SK-N-SH (cell line): Measurements from ENCODE around the gene CAMK4. TPM values are rescaled to one million over a fixed set of nuclear protein-coding genes. Genes with fewer than 3 reads are reported as not detected.

ENCODE experiments used
- CTCF ChIA-PET: fragments of 300-600, 350-600 bp; formaldehyde crosslinking; extraction: SDS; loops from one replicate; lab custom pipeline; 2021; lab: Yijun Ruan, JAX
- POLR2A ChIA-PET: fragments of 350-600 bp; sonication (Branson Sonifier 250); formaldehyde crosslinking; extraction: SDS; loops from one replicate; lab custom pipeline; 2020; ENCODE audit warnings: antibody characterized with exemption, inconsistent platforms; lab: Yijun Ruan, JAX
- DNase-seq: peaks from one replicate; pipeline ENCODE4 v3.0.0; 2012
- H2AFZ ChIP-seq: fragments of 200-600 bp; sonication (generic); 2 replicates; pipeline ENCODE4 v1.8.1; 2016; ENCODE audit warnings: antibody characterized with exemption, mild to moderate bottlenecking, low read depth
- H3F3A ChIP-seq: fragments of 200-600 bp; sonication (generic); replicated peaks from 2 replicates; pipeline ENCODE3; 2016; ENCODE audit warnings: antibody characterized with exemption, mild to moderate bottlenecking; ENCODE audit not compliant: insufficient read depth
- H3K27ac ChIP-seq, 2 experiments: fragments of 200-500 bp in 1 of 2; fragments of 200-600 bp in 1 of 2; sonication (Bioruptor generic) in 1 of 2; sonication (generic), shearing (Covaris generic) in 1 of 2; 2 replicates each; pipeline versions ENCODE4 v1.5.1 to v1.6.1; 2014 to 2016; ENCODE audit warnings: low read depth in 2 of 2, inconsistent platforms in 1 of 2, low read length in 1 of 2, mild to moderate bottlenecking in 1 of 2, mixed read lengths in 1 of 2
- H3K27me3 ChIP-seq: fragments of 200-600 bp; sonication (generic), shearing (Covaris generic); 2 replicates; pipeline ENCODE4 v1.6.1; 2016; ENCODE audit warnings: mixed run types; ENCODE audit not compliant: insufficient read depth
- H3K36me3 ChIP-seq, 2 experiments: fragments of 200-500 bp in 1 of 2; fragments of 200-600 bp in 1 of 2; sonication (Bioruptor generic) in 1 of 2; sonication (generic) in 1 of 2; replicated peaks in 1 of 2; 2 replicates each; pipeline versions ENCODE3 to v1.5.1; 2014 to 2016; ENCODE audit warnings: low read length in 1 of 2, mild to moderate bottlenecking in 1 of 2; ENCODE audit not compliant: insufficient read depth in 2 of 2, control insufficient read depth in 1 of 2
- H3K4me1 ChIP-seq, 2 experiments: fragments of 200-500 bp in 1 of 2; fragments of 200-600 bp in 1 of 2; sonication (Bioruptor generic) in 1 of 2; sonication (generic), shearing (Covaris generic) in 1 of 2; 2 replicates each; pipeline versions ENCODE4 v1.5.1 to v1.6.1; 2014 to 2016; ENCODE audit warnings: low read depth in 1 of 2, low read length in 1 of 2, mixed run types in 1 of 2; ENCODE audit not compliant: insufficient read depth in 2 of 2, control insufficient read depth in 1 of 2
- H3K4me2 ChIP-seq: fragments of 200-600 bp; sonication (generic), shearing (Covaris generic); 2 replicates; pipeline ENCODE4 v1.6.1; 2017; ENCODE audit warnings: mixed run types
- H3K4me3 ChIP-seq, 2 experiments: fragments of 200-500 bp in 1 of 2; fragments of 200-600 bp in 1 of 2; sonication (Bioruptor generic) in 1 of 2; sonication (generic), shearing (Covaris generic) in 1 of 2; 2 replicates each; pipeline versions ENCODE4 v1.5.1 to v1.8.1; 2014 to 2016; ENCODE audit warnings: low read depth in 2 of 2, inconsistent platforms in 1 of 2, low read length in 1 of 2, mild to moderate bottlenecking in 1 of 2, mixed read lengths in 1 of 2, moderate library complexity in 1 of 2
- H3K79me2 ChIP-seq: fragments of 200-600 bp; sonication (generic); 2 replicates; pipeline ENCODE4 v1.8.1; 2017; ENCODE audit warnings: mild to moderate bottlenecking; ENCODE audit not compliant: insufficient read depth
- H3K9ac ChIP-seq: fragments of 200-600 bp; sonication (generic); 2 replicates; pipeline ENCODE4 v1.6.1; 2017; ENCODE audit warnings: mixed run types
- H3K9me2 ChIP-seq: fragments of 200-600 bp; sonication (generic); 2 replicates; pipeline ENCODE4 v1.6.1; 2017; ENCODE audit warnings: mixed run types
- H3K9me3 ChIP-seq: fragments of 200-600 bp; sonication (generic); 2 replicates; pipeline ENCODE4 v1.6.1; 2017; ENCODE audit warnings: mixed run types, mild to moderate bottlenecking, moderate library complexity
- H4K20me1 ChIP-seq: fragments of 200-600 bp; sonication (generic); 2 replicates; pipeline ENCODE4 v1.6.1; 2017; ENCODE audit warnings: mild to moderate bottlenecking, mixed run types; ENCODE audit not compliant: insufficient read depth
- CHD2 ChIP-seq: fragments of 150-350 bp; IDR thresholded peaks from 2 replicates; pipeline ENCODE4 v1.6.1; 2018; ENCODE audit warnings: low read length; ENCODE audit not compliant: partially characterized antibody
- ELF1 ChIP-seq: IDR thresholded peaks from 2 replicates; pipeline ENCODE4 v1.4.0; 2012
- EP300 ChIP-seq, 2 experiments: IDR thresholded peaks; 2 replicates each; pipeline versions ENCODE4 v1.4.0 to v1.6.1; 2012; ENCODE audit warnings: borderline replicate concordance in 1 of 2, low read depth in 1 of 2, low read length in 1 of 2
- FOSL2 ChIP-seq: IDR thresholded peaks from 2 replicates; pipeline ENCODE4 v1.4.0; 2012; ENCODE audit warnings: low read depth, mild to moderate bottlenecking, moderate library complexity, borderline replicate concordance
- FOXJ3 ChIP-seq: sonication (generic); formaldehyde crosslinking; IDR thresholded peaks from 2 replicates; pipeline ENCODE4 v1.5.1; 2020; ENCODE audit warnings: mild to moderate bottlenecking, missing genetic modification reagents
- FOXM1 ChIP-seq: IDR thresholded peaks from 2 replicates; pipeline ENCODE4 v1.4.0; 2012; ENCODE audit warnings: low read depth, mild to moderate bottlenecking
- GATA2 ChIP-seq: sonication (generic); formaldehyde crosslinking; IDR thresholded peaks from 2 replicates; pipeline ENCODE4 v1.5.0; 2020; ENCODE audit warnings: mild to moderate bottlenecking, missing genetic modification reagents
- MEF2A ChIP-seq: IDR thresholded peaks from 2 replicates; pipeline ENCODE4 v1.4.0; 2012; ENCODE audit warnings: low read depth, borderline replicate concordance
- RCOR1 ChIP-seq: fragments of 150-350 bp; IDR thresholded peaks from 2 replicates; pipeline ENCODE4 v1.6.1; 2017; ENCODE audit warnings: antibody characterized with exemption, low read length
- RFX5 ChIP-seq: IDR thresholded peaks from 2 replicates; pipeline ENCODE4 v1.6.1; 2012; ENCODE audit warnings: mild to moderate bottlenecking, improper control_type of control experiment, low read length
- RXRA ChIP-seq: IDR thresholded peaks from 2 replicates; pipeline ENCODE4 v1.4.0; 2012; ENCODE audit warnings: low read depth, mild to moderate bottlenecking, borderline replicate concordance
- TCF12 ChIP-seq: IDR thresholded peaks from 2 replicates; pipeline ENCODE4 v1.4.0; 2012
- WGBS: methylation state at CpG from one replicate; pipeline ENCODE4 v1.1.6; 2017; ENCODE audit warnings: low lambda C conversion rate; 5-methylcytosine and 5-hydroxymethylcytosine counted together
- polyA plus RNA-seq, 3 experiments: library from polyadenylated mRNA; depleted of rRNA; stranded (reverse); fragments of >200 nt; gene quantifications; 2 replicates each; pipeline ENCODE4 v1.2.3, GENCODE V29; 2012
- TF ChIP-seq, protein P1 (sequence below): IDR thresholded peaks from 2 replicates; pipeline ENCODE4 v1.6.1; 2012; ENCODE audit warnings: mild to moderate bottlenecking, low read depth, low read length, moderate library complexity
- TF ChIP-seq, protein P2 (sequence below): IDR thresholded peaks from 2 replicates; pipeline ENCODE4 v1.4.0; 2012; ENCODE audit warnings: low read depth

The CAMK4 gene
- polyA plus RNA-seq, 1 of the 3 experiments (the other 2 are of a cell fraction): 4.1 TPM

DNA sequence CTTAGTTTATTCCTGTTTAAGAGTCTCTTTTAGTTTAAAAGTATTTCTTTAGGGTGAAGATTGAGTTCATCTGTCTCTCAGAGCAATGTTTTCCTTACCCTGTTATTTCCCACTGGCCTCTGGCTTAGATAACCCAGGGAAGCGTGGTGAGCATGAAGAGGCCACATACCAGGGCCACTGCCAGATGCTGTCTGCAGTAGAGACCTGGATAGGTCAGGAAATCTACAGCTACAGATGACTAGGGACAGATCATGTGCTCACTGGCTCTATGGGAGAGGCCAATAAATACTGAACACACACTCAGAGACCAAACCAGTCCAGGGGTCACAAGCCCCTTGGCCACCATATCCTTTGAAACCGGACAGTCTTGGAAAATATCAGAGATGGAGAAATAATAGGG, 136.0 kb downstream of the CAMK4 start:
- no peaks in the 10 kb centered on the region for H3K79me2 ChIP-seq
- no peak for DNase-seq
- peaks cover 0 to 6% of the 10 kb centered on the region in 2 experiments; a peak in 1 of 4 replicates for H3K4me1 ChIP-seq
- H3K27ac ChIP-seq: peak overlapping the region in 1 of 2 experiments; percentile 51; a peak in 2 of 4 replicates
- no peak overlapping the region for H3K4me2 ChIP-seq
- CTCF ChIA-PET: no interaction called here
- H3K9me2 ChIP-seq: no peaks in the 10 kb centered on the region
- no peak for TF ChIP-seq EP300 (IDR thresholded peaks at IDR 0.05; ENCODE audit: borderline replicate concordance in 1 of 2, low read depth in 1 of 2, low read length in 1 of 2)
- no peak for TF ChIP-seq RCOR1
- TF ChIP-seq RFX5: peak; percentile 70; the same call in 1 of the 2 replicates
- no peak for TF ChIP-seq FOSL2
- TF ChIP-seq RXRA: no peak
- no peak overlapping the region for H3K9ac ChIP-seq
- no peaks in the 10 kb centered on the region for H3K9me3 ChIP-seq
- no peaks in the 10 kb centered on the region for H4K20me1 ChIP-seq
- POLR2A ChIA-PET: no interaction called here
- H2AFZ ChIP-seq: no peak overlapping the region
- H3K4me3 ChIP-seq: no peak overlapping the region
- H3F3A ChIP-seq: no peaks in the 10 kb centered on the region
- 70% methylated on average over 2 of the region's 2 CpGs for WGBS
- H3K27me3 ChIP-seq: no peaks in the 10 kb centered on the region
- H3K36me3 ChIP-seq: no peaks in the 10 kb centered on the region

DNA sequence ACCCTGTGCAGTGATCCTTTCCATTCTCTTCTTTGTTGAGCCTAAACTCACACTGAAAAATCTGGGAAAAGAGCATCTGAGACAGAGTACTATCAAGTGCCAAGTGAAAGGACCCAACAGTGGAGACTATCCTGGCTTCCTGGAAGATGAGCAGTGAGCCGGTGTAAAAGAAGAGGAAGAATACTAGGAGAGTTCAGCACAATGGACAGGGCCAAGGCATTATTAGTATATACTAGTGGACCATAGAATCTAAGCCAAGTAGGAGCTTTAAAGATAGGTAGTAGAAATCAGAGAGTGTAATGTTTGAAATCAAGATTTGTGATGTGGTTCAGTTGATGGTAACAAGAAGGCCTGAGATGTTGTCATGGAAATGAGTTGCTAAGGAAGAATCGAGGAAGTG, 140.8 kb downstream of the CAMK4 start:
- no peak for TF ChIP-seq RCOR1
- TF ChIP-seq TCF12: no peak
- no peak for TF ChIP-seq MEF2A
- TF ChIP-seq, protein P1, sequence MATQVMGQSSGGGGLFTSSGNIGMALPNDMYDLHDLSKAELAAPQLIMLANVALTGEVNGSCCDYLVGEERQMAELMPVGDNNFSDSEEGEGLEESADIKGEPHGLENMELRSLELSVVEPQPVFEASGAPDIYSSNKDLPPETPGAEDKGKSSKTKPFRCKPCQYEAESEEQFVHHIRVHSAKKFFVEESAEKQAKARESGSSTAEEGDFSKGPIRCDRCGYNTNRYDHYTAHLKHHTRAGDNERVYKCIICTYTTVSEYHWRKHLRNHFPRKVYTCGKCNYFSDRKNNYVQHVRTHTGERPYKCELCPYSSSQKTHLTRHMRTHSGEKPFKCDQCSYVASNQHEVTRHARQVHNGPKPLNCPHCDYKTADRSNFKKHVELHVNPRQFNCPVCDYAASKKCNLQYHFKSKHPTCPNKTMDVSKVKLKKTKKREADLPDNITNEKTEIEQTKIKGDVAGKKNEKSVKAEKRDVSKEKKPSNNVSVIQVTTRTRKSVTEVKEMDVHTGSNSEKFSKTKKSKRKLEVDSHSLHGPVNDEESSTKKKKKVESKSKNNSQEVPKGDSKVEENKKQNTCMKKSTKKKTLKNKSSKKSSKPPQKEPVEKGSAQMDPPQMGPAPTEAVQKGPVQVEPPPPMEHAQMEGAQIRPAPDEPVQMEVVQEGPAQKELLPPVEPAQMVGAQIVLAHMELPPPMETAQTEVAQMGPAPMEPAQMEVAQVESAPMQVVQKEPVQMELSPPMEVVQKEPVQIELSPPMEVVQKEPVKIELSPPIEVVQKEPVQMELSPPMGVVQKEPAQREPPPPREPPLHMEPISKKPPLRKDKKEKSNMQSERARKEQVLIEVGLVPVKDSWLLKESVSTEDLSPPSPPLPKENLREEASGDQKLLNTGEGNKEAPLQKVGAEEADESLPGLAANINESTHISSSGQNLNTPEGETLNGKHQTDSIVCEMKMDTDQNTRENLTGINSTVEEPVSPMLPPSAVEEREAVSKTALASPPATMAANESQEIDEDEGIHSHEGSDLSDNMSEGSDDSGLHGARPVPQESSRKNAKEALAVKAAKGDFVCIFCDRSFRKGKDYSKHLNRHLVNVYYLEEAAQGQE: peak; percentile 93
- Histone ChIP-seq H4K20me1 (no peaks in the 10 kb centered on the region), H2AFZ (no peak overlapping the region), H3K27me3 (no peaks in the 10 kb centered on the region), H3K4me3 (no peak overlapping the region), H3K9ac (no peak overlapping the region), H3K36me3 (no peaks in the 10 kb centered on the region), H3K27ac (peak overlapping the region in 1 of 2 experiments; percentile 84; a peak in 2 of 4 replicates), H3K9me3 (no peaks in the 10 kb centered on the region), H3K4me1 (peaks cover 0 to 16% of the 10 kb centered on the region in 2 experiments; a peak in 2 of 4 replicates), H3K4me2 (no peak overlapping the region), H3K79me2 (no peaks in the 10 kb centered on the region), H3F3A (no peaks in the 10 kb centered on the region), H3K9me2 (no peaks in the 10 kb centered on the region)
- WGBS: 81% methylated on average over 2 of the region's 2 CpGs
- ChIA-PET POLR2A (no interaction called here), CTCF (no interaction called here)
- DNase-seq: no peak

DNA sequence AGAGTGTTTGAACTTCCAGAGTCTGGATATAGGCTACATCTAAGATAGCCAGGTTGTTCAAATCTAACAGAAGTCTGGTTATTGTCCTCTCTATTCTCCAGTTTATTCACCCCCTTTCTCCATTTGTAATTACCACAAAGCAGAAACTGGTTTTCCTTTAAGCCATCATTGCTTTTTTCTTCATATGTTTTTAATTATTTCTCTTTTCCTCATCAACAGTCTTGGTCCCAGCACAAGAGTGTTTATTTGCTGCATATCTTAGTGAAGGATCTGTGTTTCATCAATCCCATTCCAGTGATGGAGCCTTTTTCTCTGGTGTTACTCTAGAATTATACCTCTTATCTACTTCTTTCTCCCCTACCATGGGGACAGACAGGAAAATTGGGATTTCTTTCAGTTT, 142.2 kb downstream of the CAMK4 start:
- H3K9ac ChIP-seq: no peak overlapping the region
- no peak overlapping the region for H2AFZ ChIP-seq
- no peaks in the 10 kb centered on the region for H3K9me2 ChIP-seq
- peaks cover 0 to 10% of the 10 kb centered on the region in 2 experiments; a peak in 2 of 4 replicates for H3K4me1 ChIP-seq
- H3K9me3 ChIP-seq: no peaks in the 10 kb centered on the region
- no peaks in the 10 kb centered on the region for H3F3A ChIP-seq
- ChIA-PET CTCF (no interaction called here), POLR2A (interaction anchor here (1.4 kb wide), 1 partner anchor 20 kb away, joined by 5 read pairs; no protein-coding TSS in a partner anchor)
- H3K27ac ChIP-seq: peak overlapping the region; percentile 4 to 84; a peak in 3 of 4 replicates
- no peaks in the 10 kb centered on the region for H4K20me1 ChIP-seq
- no peak overlapping the region for H3K4me3 ChIP-seq
- H3K4me2 ChIP-seq: no peak overlapping the region
- peak; percentile 5 for DNase-seq
- H3K27me3 ChIP-seq: no peaks in the 10 kb centered on the region
- H3K36me3 ChIP-seq: no peaks in the 10 kb centered on the region
- no peaks in the 10 kb centered on the region for H3K79me2 ChIP-seq
- TF ChIP-seq CHD2: peak; percentile 8
- TF ChIP-seq EP300 (IDR thresholded peaks at IDR 0.05; ENCODE audit: borderline replicate concordance in 1 of 2, low read depth in 1 of 2, low read length in 1 of 2): peak in 1 of 2 experiments; percentile 58; a peak in 1 of 4 replicates
- TF ChIP-seq GATA2 (CRISPR knock-in tag): peak; percentile 72
- no peak for TF ChIP-seq FOXM1
- peak; percentile 68 for TF ChIP-seq FOXJ3
- TF ChIP-seq TCF12: peak; percentile 50; the same call in 1 of the 2 replicates
- TF ChIP-seq, protein P2, sequence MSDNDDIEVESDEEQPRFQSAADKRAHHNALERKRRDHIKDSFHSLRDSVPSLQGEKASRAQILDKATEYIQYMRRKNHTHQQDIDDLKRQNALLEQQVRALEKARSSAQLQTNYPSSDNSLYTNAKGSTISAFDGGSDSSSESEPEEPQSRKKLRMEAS: no peak
- no peak for TF ChIP-seq ELF1
- TF ChIP-seq RXRA: no peak
